ENCODE data around the gene SRD5A2. TPM values are rescaled to one million over a fixed set of nuclear protein-coding genes. Genes with fewer than 3 reads are reported as not detected.

Gene SRD5A2
- total RNA-seq, 2 experiments from 2014 or later, result not detected

DNA sequence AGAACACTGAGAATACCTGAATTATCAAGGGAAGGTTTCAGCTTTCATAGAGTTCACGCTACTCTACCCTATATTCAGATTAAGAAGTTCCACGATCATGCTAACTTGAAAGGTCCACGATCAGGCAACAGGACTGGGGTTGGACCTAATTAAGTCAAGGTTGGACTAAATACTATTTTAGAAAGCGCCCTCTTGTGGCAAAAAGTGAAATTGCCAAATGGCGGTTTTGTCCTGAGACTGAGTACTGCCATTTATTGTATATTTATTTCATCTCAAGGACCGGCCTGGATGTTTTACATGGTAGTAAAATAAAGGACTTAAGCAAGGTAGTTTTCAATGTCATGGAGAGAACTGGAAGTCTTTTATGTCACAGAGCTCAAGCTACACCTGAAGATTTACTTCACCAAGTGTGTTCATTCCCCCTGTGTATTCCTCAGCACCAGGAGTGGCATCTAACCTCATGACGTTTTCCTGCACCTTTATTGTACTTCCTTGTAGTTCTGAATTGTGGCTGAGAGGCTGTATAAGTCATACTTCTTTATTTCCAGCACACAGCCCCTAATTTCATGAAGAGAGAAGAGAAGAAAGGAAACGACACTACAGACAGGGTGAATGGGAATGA is 56.8 kb downstream of the SRD5A2 start:
- TF ChIP-seq, protein P1, sequence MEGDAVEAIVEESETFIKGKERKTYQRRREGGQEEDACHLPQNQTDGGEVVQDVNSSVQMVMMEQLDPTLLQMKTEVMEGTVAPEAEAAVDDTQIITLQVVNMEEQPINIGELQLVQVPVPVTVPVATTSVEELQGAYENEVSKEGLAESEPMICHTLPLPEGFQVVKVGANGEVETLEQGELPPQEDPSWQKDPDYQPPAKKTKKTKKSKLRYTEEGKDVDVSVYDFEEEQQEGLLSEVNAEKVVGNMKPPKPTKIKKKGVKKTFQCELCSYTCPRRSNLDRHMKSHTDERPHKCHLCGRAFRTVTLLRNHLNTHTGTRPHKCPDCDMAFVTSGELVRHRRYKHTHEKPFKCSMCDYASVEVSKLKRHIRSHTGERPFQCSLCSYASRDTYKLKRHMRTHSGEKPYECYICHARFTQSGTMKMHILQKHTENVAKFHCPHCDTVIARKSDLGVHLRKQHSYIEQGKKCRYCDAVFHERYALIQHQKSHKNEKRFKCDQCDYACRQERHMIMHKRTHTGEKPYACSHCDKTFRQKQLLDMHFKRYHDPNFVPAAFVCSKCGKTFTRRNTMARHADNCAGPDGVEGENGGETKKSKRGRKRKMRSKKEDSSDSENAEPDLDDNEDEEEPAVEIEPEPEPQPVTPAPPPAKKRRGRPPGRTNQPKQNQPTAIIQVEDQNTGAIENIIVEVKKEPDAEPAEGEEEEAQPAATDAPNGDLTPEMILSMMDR (IDR thresholded peaks at IDR 0.05), result peak; percentile 77
- intact Hi-C loops (cut with micrococcal nuclease), result loop anchor here (10.0 kb wide), 1 partner anchor 809 kb away; no protein-coding TSS in a partner anchor
- ChIA-PET CTCF (interaction anchor here (0.8 to 2.5 kb wide), 13 partner anchors 11 to 1373 kb away, joined by 3 to 10 read pairs (median 3); partner anchors contain the start of gene XDH), POLR2A (no interaction called here)
- no peaks in the 10 kb centered on the region for H3K9me3 Mint-ChIP-seq
- DNase-seq (peak; percentile 74), ATAC-seq (peak; percentile 30)
- no peak overlapping the region for H3K27ac Mint-ChIP-seq
- H3K36me3 Mint-ChIP-seq (ENCODE audit: low read depth), result no peaks in the 10 kb centered on the region
- no peaks in the 10 kb centered on the region for H3K4me1 Mint-ChIP-seq (ENCODE audit: low read depth)
- peaks cover 24% of the 10 kb centered on the region for H3K27me3 Mint-ChIP-seq
- no peak overlapping the region for H3K4me3 Mint-ChIP-seq

DNA sequence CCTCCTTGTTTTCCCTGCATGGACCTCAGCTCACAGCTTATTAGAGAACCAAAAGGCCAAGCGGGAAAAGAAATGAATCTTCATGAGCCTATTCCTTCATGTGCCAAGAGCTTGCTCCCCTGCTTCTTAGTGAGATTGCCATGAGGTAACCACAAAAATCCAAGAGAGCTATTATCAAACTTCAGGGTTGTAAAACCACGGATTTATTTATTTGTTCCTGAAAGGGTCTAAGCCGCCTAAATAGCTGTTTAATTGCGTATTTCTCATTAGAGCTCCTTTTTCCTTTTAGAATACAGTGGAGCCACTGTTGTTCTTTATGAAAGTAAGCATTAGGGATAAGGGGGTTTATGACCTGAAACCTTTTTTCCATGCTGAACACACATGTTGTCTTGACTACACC is 58.0 kb downstream of the SRD5A2 start:
- ChIA-PET CTCF (interaction anchor here (0.9 to 2.5 kb wide), 17 partner anchors 9 to 1372 kb away, joined by 3 to 10 read pairs (median 4); partner anchors contain the start of gene XDH), POLR2A (no interaction called here)
- intact Hi-C loops (cut with micrococcal nuclease), result loop anchor here (10.0 kb wide), 1 partner anchor 808 kb away; no protein-coding TSS in a partner anchor
- Mint-ChIP-seq H3K9me3 (no peaks in the 10 kb centered on the region), H3K4me3 (no peak overlapping the region), H3K4me1 (ENCODE audit: low read depth) (no peaks in the 10 kb centered on the region), H3K27ac (no peak overlapping the region), H3K27me3 (peaks cover 26% of the 10 kb centered on the region), H3K36me3 (ENCODE audit: low read depth) (no peaks in the 10 kb centered on the region)
- TF ChIP-seq, protein P1 (IDR thresholded peaks at IDR 0.05), result no peak
- no peak for DNase-seq
- no peak for ATAC-seq

DNA sequence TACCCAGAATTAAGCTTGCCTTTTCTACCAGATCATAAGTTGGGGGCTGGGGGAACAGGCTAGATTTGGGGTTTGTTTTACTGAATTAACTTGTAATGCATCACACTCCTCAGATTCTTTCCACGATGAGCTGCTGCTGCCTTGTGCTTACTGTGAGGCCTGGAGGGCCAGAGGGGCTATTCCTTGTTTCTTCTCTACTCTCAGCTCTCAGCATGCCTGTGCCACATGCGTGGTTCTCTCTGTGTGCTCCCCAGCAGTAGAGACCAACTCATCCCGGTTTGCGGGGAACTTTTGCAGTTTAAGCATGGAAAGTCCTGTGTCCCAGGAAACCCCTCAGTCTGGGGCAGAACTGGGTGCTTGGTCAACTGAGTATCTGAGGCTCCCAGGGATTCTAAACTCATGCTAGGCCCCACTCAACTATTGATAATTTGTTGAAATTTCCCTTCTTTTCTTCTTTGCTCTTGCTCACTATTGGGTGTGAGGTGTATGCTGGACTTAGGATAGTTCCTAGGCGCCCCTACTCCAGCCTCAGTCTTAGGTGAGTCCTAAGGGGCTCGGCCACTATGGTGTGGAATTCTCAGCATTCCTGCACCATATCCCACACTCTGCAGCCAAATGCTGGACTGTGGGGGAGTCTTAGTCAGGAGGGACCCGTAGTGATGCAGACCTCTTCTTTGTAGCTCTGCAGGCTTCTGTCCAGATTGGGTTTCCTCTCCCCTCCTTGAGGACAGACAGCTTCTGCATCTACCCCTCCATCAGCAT is 63.1 kb downstream of the SRD5A2 start:
- ChIA-PET POLR2A (no interaction called here), CTCF (no interaction called here)
- no peak overlapping the region for H3K4me3 Mint-ChIP-seq
- H3K27me3 Mint-ChIP-seq, result peaks cover 11% of the 10 kb centered on the region
- DNase-seq (no peak), ATAC-seq (no peak)
- TF ChIP-seq, protein P1 (IDR thresholded peaks at IDR 0.05), result no peak
- no peaks in the 10 kb centered on the region for H3K9me3 Mint-ChIP-seq
- H3K36me3 Mint-ChIP-seq (ENCODE audit: low read depth), result no peaks in the 10 kb centered on the region
- H3K4me1 Mint-ChIP-seq (ENCODE audit: low read depth), result no peaks in the 10 kb centered on the region
- intact Hi-C loops (cut with micrococcal nuclease), result no loop called here
- H3K27ac Mint-ChIP-seq, result no peak overlapping the region

DNA sequence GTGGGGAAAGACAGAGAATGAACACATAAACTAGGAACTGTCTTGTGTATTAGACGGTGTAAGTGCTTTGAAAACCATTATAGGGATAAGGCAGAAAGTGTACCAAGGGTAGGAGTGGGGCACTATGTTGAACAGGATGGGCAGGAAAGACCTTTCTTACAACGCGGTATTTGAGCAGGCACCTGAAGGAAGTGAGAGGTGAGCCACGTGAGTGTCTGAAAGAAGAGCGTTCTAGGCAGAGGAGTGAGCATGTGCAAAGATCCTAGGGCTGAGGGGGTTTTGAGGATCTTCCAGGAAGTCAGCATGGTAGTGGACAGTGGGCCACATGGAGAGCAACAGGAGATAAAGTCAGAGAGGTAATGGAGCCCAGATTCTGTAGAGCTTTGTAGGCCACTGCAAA is 65.2 kb downstream of the SRD5A2 start:
- Mint-ChIP-seq H3K4me3 (no peak overlapping the region), H3K27me3 (peaks cover 10% of the 10 kb centered on the region), H3K27ac (no peak overlapping the region), H3K4me1 (ENCODE audit: low read depth) (no peaks in the 10 kb centered on the region), H3K36me3 (ENCODE audit: low read depth) (no peaks in the 10 kb centered on the region), H3K9me3 (no peaks in the 10 kb centered on the region)
- intact Hi-C loops (cut with micrococcal nuclease), result no loop called here
- TF ChIP-seq, protein P1 (IDR thresholded peaks at IDR 0.05), result no peak
- ChIA-PET CTCF (no interaction called here), POLR2A (no interaction called here)
- DNase-seq (no peak), ATAC-seq (no peak)

DNA sequence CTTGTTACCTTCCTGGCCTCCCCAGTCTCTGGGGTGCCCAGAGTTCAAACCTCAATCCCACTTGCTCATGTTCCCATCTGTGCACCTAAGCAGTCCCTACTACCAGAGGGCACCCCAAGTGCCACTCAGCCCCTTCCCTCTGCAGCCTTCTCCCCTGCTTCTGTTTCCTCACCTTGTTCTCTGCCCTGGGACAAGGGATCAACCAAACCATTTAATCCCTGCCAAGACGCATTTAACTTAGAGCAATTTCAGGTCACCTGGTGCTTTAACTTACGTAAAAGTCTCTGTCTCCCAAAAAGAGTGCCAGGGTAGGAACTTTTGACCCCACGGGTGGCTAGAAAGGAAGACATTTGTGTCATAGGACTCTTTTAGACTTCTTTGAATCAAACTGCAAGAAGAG is 67.2 kb downstream of the SRD5A2 start:
- no peaks in the 10 kb centered on the region for H3K36me3 Mint-ChIP-seq (ENCODE audit: low read depth)
- no peaks in the 10 kb centered on the region for H3K9me3 Mint-ChIP-seq
- H3K4me3 Mint-ChIP-seq, result no peak overlapping the region
- CTCF ChIA-PET, result interaction anchor here (1.0 kb wide), 1 partner anchor 10 kb away, joined by 3 read pairs; no protein-coding TSS in a partner anchor
- POLR2A ChIA-PET, result no interaction called here
- no peak for ATAC-seq
- no peak for DNase-seq
- TF ChIP-seq, protein P1 (IDR thresholded peaks at IDR 0.05), result no peak
- peaks cover 10% of the 10 kb centered on the region for H3K27me3 Mint-ChIP-seq
- no peaks in the 10 kb centered on the region for H3K4me1 Mint-ChIP-seq (ENCODE audit: low read depth)
- intact Hi-C loops (cut with micrococcal nuclease), result no loop called here
- H3K27ac Mint-ChIP-seq, result no peak overlapping the region

All from activated CD8-positive, alpha-beta T cell treated with anti-CD3 and anti-CD28 coated beads for 36 hours (primary cell).